Superior temporal gyrus (tissue), 1 donor: ENCODE results near the gene NRG2.
A peak's percentile ranks its signal among the peaks of the same experiment; 100 is the strongest.

ENCODE experiments used
- DNase-seq: peaks from one replicate; pipeline ENCODE4 v3.0.0-alpha.2; 2016; ENCODE audit errors: extremely low spot score

The NRG2 gene

DNA sequence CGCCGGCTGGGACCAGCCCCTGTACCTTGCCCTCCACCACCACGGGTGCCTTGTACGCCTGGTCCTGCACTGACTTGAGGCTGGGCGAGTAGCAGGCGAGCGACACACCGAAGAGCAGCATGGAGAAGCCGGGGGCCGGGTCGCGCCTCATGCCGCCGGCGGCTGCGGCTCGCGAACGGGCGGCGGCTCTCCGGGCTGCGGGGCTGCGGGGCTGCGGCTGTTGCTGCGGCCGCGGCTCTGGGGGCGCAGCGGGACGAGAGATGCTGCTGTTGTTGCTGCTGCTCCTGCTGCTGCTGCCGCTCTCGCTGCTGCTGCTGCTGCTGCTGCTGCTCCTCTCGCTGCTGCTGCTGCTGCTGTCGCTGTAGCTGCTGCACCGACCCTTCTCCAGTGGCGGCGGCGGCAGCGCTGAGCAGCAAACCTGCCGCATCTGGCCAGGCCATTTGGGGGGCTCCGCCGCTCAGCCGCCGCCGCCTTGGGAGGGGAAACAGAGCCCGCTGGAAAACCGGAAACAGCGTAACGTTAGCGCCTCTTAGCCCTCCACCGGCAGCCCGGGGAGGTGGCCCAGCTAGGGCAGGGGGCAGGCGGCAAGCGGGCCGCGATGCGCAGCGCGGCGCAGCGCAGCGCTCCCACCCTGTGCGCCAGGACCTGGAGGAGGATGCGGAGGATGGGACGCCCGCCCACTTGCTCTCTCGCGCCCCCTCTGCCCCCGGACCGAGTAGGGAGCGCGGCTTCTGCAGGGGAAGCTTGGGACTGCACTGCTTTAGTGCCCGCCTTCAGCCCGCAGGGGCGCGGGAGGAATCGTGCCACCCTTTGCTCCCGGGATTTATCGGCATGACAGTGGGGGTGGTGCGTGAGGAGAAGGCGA, at the start of gene NRG2:
NRG2 (minus strand) TSS at position 657 of the 865 bp plus-strand sequence.
- DNase-seq: peak; percentile 62

GRCh38 chr5:140090251-140090650, 47.2 kb upstream of the NRG2 start:
- DNase-seq: no peak

DNA sequence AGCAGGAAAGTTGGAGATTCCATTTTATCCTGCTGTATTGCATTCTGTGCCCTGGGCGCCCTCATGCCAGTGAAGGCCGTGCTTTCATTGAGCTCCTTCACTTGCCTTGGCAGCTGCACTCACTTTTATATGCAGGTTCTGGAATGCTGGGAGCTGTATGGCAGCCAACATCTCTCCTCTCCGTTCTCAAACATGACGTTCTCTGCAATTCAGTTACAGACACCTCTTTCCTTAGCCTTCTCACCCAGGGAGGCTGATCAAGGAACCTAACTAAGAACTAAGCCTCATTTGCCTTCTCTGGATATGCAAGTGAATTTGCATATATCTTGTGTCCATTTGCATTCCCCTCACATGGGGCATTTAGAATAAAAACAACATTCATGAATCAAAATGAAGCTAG, 41.4 kb upstream of the NRG2 start:
- DNase-seq: peak; percentile 22

- DNase-seq: no peak
Observed at GRCh38 chr5:140083650-140084049, 40.6 kb upstream of the NRG2 start.

GRCh38 chr5:140083120-140083519, 40.0 kb upstream of the NRG2 start:
- DNase-seq: no peak

GRCh38 chr5:140076788-140077187, 33.7 kb upstream of the NRG2 start:
- no peak for DNase-seq

DNA sequence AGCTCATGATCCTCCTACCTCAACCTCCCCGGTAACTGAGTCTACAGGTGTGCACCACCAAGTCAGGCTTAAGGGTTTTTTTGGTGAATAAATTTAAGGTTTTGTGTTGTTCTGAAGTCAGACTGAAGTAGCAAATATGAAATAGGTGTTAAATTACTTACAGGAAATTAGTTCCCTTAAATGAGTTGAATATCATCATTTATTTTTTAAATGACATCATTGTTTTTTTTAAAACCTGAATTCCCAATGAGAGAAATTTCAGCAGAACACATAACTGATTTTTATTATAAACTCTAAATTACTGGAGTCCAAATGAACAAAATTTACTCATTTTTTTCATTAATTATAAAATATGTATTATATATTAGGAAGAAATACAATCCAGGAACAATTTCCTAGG, 33.0 kb upstream of the NRG2 start:
- no peak for DNase-seq

GRCh38 chr5:140075371-140075770, 32.3 kb upstream of the NRG2 start:
- no peak for DNase-seq

GRCh38 chr5:140073296-140073695, 30.2 kb upstream of the NRG2 start:
- DNase-seq: peak; percentile 80

- DNase-seq: no peak
Observed at GRCh38 chr5:140072812-140073211, 29.7 kb upstream of the NRG2 start.

DNA sequence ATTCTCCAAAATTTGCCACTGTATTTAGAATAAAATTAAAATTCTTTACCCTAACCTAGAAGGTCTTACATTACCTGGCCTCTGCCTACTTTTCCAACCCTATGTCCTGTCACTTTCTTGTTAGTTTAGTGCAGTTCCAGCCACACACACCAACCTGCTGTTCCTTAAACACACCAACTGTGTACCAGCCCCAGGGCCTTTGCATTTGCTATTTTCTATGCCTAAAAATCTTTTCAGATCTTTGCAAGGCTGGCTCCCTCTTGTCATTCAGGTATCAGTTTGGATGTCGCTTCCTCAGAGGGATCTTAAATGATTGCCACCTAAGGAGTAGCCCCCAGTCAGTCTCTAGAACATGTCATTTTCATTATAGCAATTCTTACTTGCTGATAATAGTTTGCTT, 17.7 kb upstream of the NRG2 start:
- DNase-seq: no peak

DNA sequence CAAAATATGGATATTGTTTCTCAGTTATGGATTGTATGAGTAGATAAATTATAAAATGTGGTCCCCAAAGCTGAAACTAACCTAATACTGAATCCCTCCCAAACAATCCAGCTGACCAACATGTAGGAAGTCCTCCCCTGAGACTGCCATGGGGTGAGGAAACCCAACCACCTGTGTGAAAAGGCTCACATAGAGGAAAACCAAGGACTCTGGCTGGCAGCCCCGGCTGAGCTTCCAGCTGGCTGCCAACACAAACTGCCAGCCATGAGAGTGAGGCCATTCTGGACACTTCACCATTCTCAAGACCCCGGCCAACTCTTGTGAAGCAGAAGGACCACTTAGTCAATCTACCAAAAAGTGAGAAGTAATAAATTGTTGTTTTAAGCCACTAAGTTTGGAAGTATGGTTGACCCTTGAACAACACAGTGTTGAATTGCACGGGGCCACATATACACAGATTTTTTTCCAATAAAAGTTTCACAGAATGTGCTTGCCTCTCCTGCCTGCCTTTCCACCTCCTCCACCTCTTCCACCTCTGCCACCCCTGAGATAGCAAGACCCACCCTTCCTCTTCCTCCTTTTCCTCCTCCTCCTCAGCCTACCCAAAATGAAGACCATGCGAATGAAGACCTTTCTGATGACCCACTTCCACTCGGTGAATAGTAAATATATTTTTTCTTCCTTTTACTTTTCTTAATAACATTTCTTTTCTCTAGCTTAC, 15.3 kb upstream of the NRG2 start:
- DNase-seq: no peak

- DNase-seq: no peak
Observed at GRCh38 chr5:140056880-140057279, 13.8 kb upstream of the NRG2 start.

DNA sequence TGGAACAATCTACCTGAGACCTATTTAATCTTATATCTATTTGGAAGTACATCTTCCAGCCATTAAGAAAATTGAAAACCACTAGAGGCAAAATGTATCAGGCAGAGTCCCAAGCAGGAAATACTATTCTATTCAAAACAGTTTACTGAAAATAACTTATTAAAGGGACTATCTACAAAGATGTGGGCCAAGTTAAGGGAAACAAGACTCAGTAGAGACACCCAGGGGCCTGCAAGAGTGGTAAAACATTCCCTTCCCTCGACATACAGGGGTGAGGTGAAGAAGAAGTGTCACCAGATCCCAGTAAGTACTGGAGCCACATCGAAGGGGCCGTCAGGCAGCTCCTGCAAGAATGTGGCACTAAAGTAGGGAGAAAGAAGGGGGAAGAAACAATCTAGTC, 12.1 kb upstream of the NRG2 start:
- DNase-seq: no peak

GRCh38 chr5:140054086-140054689, 11.1 kb upstream of the NRG2 start:
- no peak for DNase-seq

DNA sequence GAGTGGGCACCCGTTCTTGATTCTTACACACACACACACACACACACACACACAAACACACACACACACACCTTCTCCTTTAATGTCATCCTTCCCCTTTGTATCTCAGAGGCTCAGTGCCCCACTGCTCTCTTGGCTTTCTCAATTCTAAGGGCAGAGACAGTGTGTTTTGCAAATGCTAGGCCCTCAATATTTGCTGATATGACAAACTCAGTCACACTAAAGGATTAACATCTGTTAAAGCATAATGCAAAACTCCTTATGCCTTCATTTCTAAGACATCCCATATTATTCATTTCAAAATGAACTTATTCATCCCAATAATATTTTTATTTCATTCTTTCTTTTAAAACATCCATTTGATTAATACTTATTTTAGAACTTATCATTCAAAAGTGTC, 8.9 kb upstream of the NRG2 start:
- DNase-seq: no peak

- no peak for DNase-seq
Observed at GRCh38 chr5:140049713-140050112, 6.6 kb upstream of the NRG2 start.

GRCh38 chr5:140049205-140049604, 6.1 kb upstream of the NRG2 start:
- DNase-seq: peak; percentile 40

- no peak for DNase-seq
Observed at GRCh38 chr5:140044041-140044440, 942 bp upstream of the NRG2 start.

DNA sequence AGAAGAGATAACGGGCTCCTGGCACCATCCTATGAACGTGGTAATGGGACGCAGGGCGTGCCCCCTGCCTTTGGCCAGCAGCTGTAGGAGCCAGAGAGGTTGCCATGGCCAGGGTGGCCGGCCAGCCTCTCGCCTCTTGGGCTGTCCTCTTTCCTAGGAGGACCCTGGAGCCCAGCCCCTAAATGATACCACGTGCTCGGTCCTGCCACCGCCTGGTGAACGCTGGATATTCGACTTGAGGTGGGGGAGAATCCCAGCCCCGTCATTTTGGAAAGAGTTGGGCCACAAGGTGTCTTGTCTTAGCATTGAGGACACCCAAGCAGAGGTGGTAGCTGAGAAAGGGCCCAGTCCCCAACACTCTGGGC, 391 bp upstream of the NRG2 start:
- peak; percentile 62 for DNase-seq

GRCh38 chr5:140042393-140042642, 781 bp downstream of the NRG2 start:
- DNase-seq: no peak

DNA sequence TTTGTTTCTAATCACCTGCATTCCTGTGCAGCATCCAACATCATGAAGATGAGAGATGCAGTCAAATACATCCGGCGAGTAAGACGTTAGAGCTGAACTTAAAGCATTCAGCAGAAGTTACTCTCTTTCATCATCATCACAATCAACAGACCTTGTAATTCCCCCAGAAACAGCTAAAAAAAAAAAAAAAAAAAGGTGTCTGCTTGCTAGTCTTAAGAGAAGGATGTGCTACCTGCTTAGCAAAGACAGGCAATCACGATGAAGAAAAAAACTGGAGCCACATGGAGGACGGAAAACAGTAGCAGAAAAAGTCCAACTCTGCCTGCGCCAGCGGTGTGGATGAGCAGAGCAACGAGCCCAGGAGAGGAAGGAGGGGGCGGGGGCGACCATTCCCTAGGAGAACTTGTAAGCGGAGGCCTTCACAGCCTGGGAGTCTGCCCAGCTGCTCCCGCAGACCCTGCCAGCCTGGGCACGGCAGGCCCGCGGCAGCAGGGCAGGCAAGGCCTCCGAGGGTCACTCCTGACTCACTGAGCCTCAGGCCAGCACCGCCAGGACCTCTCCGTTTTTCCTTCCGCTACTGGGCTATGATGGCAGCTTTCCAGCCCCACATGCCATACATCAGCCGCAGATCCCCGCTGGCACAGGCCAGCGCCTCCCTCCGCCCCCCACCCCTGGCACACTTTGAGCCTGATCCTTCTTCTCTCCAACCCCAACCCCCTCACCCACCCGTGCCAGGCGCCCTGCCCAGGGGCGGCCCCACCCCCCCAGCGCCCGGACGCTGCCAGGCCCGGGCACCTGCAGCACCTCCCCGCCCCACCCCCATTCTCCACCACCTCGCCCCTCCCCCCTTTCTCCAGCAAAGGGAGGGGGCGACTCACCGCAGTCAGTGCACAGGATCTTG, 1.4 kb downstream of the NRG2 start:
- DNase-seq: peak; percentile 59
